Gastroesophageal sphincter (tissue), 4 donors: ENCODE measurements around the gene GNAI2. TPM values are rescaled to one million over a fixed set of nuclear protein-coding genes. Genes with fewer than 3 reads are reported as not detected.
"Not testable (repeated sequence)": the region's sequence is repeated elsewhere in the genome, so short reads cannot be mapped to it uniquely, and the experiment has no call there.

Source experiments
- ATAC-seq: fragments of 150-250 bp; one replicate; pipeline ENCODE4 v1.9.1; 2016; ENCODE audit warnings: mild to moderate bottlenecking, moderate library complexity
- H3K27ac ChIP-seq, 4 donors: fragments of 200-600 bp; sonication (generic) in 3 of 4; 1 replicate in 3 of 4; 2 replicates in 1 of 4; pipeline ENCODE4 v1.5.1; 2016 to 2019
- H3K27me3 ChIP-seq: fragments of 200-600 bp; sonication (generic); one replicate; pipeline ENCODE4 v1.5.1; 2019
- H3K36me3 ChIP-seq, 2 donors: fragments of 200-600 bp; sonication (generic); one replicate each; pipeline ENCODE4 v1.5.1; 2019; ENCODE audit warnings: control low read depth in 1 of 2
- H3K4me1 ChIP-seq, 3 donors: fragments of 200-600 bp; sonication (generic); 1 replicate in 2 of 3; 2 replicates in 1 of 3; pipeline ENCODE4 v1.5.1; 2016 to 2019; ENCODE audit warnings: control low read depth in 2 of 3
- H3K4me3 ChIP-seq, 2 donors: fragments of 200-600 bp; sonication (generic); one replicate each; pipeline ENCODE4 v1.5.1; 2019; ENCODE audit warnings: mild to moderate bottlenecking in 1 of 2, moderate library complexity in 1 of 2
- H3K9me3 ChIP-seq, 3 donors: fragments of 200-600 bp; sonication (generic); one replicate each; pipeline ENCODE4 v1.5.1; 2017 to 2019; ENCODE audit warnings: control low read depth in 2 of 3
- EP300 ChIP-seq: sonication (generic); formaldehyde crosslinking; IDR thresholded peaks from one replicate; pipeline ENCODE4 v1.6.1; 2017; ENCODE audit warnings: antibody characterized with exemption, mild to moderate bottlenecking
- POLR2A ChIP-seq, 2 donors: fragments of 450-650 bp; IDR thresholded peaks; one replicate each; pipeline ENCODE4 v1.6.1; 2017; ENCODE audit warnings: antibody characterized with exemption in 2 of 2, mild to moderate bottlenecking in 2 of 2, moderate library complexity in 1 of 2
- POLR2AphosphoS5 ChIP-seq: sonication (generic); formaldehyde crosslinking; IDR thresholded peaks from one replicate; pipeline ENCODE4 v1.6.1; 2017; ENCODE audit warnings: antibody characterized with exemption
- WGBS, 2 donors: methylation state at CpG; one replicate each; pipeline ENCODE4 v1.1.5; 2018; ENCODE audit warnings: low coverage in 1 of 2; 5-methylcytosine and 5-hydroxymethylcytosine counted together
- total RNA-seq, 4 donors: library from RNA; depleted of rRNA; stranded (reverse); fragments of >200 nt; gene quantifications; one replicate each; pipeline ENCODE4 v1.1.0, GENCODE V29; 2016
- TF ChIP-seq, protein P1 (sequence below), 4 experiments: fragments of 200-600 bp in 2 of 4; fragments of 450-650 bp in 2 of 4; sonication (generic) in 1 of 4; IDR thresholded peaks; one replicate each; pipeline ENCODE4 v1.5.1; 2017 to 2019; ENCODE audit warnings: antibody characterized with exemption in 4 of 4, mild to moderate bottlenecking in 2 of 4, moderate library complexity in 2 of 4

GNAI2 gene
- total RNA-seq, 4 donors from 2014 or later, result 172 to 262 (median 222) TPM

DNA sequence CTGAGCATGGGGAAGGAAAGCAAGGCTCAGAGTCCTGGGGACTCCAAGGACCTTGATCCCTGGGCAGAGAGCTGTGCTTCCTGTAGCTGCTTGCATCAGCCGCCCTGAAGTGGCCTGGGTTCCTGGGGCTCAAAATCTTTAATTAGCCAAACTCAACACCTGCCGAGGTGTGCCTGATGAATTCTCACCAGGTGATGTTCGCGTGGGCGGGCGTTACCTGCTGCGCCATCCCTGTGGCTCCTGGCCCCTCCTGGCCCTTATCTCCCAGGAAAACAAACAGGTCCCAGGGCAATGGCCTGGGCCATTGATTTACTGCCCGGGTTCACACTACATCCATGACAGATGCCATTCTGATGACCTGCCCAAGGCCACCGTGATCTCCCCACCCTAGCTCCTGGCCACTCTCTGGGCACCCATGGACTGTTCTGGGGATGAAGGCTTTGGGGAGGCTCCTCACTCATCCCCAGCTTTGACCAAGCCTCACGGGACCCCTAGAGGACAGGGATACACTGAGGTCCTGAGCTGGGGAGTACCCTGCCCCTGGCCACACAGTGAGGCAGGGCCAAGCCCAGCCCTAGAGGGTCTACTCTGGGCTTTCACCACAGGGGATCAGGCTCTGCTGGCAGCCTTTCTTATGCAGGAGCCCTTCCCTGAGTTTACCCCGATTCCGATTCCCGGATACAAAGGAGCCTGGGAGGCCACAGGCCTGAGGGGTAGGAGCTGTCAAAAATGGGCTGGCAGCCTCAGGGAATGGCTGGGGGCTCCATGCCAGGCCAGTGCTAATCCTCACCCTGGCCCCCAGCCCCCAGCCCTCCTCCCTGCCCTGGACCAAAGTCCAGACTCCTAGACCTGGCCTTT, 25.3 kb upstream of the GNAI2 start:
- H3K27me3 ChIP-seq, result peaks cover 15% of the 10 kb centered on the region
- H3K36me3 ChIP-seq, result no peaks in the 10 kb centered on the region
- ATAC-seq, result no peak
- H3K4me3 ChIP-seq, result no peak overlapping the region
- TF ChIP-seq, protein P1, sequence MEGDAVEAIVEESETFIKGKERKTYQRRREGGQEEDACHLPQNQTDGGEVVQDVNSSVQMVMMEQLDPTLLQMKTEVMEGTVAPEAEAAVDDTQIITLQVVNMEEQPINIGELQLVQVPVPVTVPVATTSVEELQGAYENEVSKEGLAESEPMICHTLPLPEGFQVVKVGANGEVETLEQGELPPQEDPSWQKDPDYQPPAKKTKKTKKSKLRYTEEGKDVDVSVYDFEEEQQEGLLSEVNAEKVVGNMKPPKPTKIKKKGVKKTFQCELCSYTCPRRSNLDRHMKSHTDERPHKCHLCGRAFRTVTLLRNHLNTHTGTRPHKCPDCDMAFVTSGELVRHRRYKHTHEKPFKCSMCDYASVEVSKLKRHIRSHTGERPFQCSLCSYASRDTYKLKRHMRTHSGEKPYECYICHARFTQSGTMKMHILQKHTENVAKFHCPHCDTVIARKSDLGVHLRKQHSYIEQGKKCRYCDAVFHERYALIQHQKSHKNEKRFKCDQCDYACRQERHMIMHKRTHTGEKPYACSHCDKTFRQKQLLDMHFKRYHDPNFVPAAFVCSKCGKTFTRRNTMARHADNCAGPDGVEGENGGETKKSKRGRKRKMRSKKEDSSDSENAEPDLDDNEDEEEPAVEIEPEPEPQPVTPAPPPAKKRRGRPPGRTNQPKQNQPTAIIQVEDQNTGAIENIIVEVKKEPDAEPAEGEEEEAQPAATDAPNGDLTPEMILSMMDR (IDR thresholded peaks at IDR 0.05), result no peak
- TF ChIP-seq POLR2A (IDR thresholded peaks at IDR 0.05) (no peak), POLR2AphosphoS5 (no peak), EP300 (no peak)
- H3K4me1 ChIP-seq, result peaks cover 0 to 4% (median under 1%) of the 10 kb centered on the region in 3 donors
- no peaks in the 10 kb centered on the region for H3K9me3 ChIP-seq
- no peak overlapping the region for H3K27ac ChIP-seq
- 80% methylated on average over 2 of the region's 13 CpGs; no CpG with 5 or more reads in 1 of the 2 donors for WGBS, 2 donors

DNA sequence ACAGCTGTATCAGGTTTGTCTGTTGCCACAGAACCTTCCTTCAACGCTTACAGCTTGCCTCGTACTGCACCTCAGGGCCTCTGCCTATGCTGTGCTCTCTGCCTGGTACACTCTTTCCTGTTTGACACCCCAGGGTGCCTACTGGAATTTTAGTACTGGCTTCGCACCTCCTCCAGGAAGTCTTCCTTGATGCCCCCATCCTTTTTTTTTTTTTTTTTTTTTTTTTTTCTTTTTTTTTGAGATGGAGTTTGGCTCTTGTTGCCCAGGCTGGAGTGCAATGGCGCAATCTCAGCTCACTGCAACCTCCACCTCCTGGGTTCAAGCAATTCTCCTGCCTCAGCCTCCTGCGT, 24.7 kb upstream of the GNAI2 start:
- H3K27ac ChIP-seq, H3K4me3 ChIP-seq, H3K4me1 ChIP-seq, ATAC-seq, H3K27me3 ChIP-seq, H3K36me3 ChIP-seq, H3K9me3 ChIP-seq: not testable (repeated sequence)
- WGBS, 2 donors, result 98 to 100% methylated on average over 2 to 5 of the region's 5 CpGs

- H3K4me1 ChIP-seq, result no peaks in the 10 kb centered on the region
- H3K4me3 ChIP-seq, result no peak overlapping the region
- TF ChIP-seq POLR2A (IDR thresholded peaks at IDR 0.05) (no peak), EP300 (no peak), POLR2AphosphoS5 (no peak)
- TF ChIP-seq, protein P1 (IDR thresholded peaks at IDR 0.05), result no peak
- H3K27ac ChIP-seq, result no peak overlapping the region
- ATAC-seq, result no peak
- H3K36me3 ChIP-seq, result no peaks in the 10 kb centered on the region
- WGBS, 2 donors, result no CpG with 5 or more reads among the region's 2 CpGs
- H3K9me3 ChIP-seq, result no peaks in the 10 kb centered on the region
- H3K27me3 ChIP-seq, result peaks cover 3% of the 10 kb centered on the region
Measured at GRCh38 chr3:50211930-50212329, 24.1 kb upstream of the GNAI2 start.

DNA sequence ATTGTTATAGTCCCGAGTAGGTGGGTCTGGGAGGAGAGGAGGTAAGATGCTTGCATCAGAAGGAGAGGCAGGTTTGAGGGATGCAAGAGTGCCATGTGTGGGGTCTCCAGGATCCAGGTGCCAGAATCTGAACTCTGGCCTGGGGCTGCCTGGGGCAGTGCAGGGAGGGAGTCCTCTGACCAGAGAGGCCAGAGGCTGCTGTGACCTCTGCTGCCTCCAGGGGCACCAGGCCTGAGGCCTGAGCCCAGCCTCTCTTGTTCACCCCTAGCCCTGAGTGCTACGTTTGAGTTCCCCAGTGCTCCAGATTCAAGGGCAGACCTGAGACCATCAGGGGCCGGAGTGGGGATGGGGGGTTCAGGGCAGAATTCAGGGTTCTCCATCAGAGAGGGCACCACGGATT, 23.5 kb upstream of the GNAI2 start:
- no peaks in the 10 kb centered on the region for H3K4me1 ChIP-seq
- 90 to 100% methylated on average over 1 of the region's 4 CpGs for WGBS, 2 donors
- no peak overlapping the region for H3K27ac ChIP-seq
- no peak for ATAC-seq
- TF ChIP-seq POLR2AphosphoS5 (no peak), POLR2A (IDR thresholded peaks at IDR 0.05) (no peak), EP300 (no peak)
- TF ChIP-seq, protein P1 (IDR thresholded peaks at IDR 0.05), result no peak
- H3K36me3 ChIP-seq, result no peaks in the 10 kb centered on the region
- no peaks in the 10 kb centered on the region for H3K9me3 ChIP-seq
- no peaks in the 10 kb centered on the region for H3K27me3 ChIP-seq
- H3K4me3 ChIP-seq, result no peak overlapping the region

GRCh38 chr3:50212971-50213370, 23.0 kb upstream of the GNAI2 start:
- H3K4me1 ChIP-seq, result no peaks in the 10 kb centered on the region
- H3K27ac ChIP-seq, result no peak overlapping the region
- ATAC-seq, result no peak
- WGBS, 2 donors, result 100% methylated on average over 1 of the region's 3 CpGs; no CpG with 5 or more reads in 1 of the 2 donors
- H3K4me3 ChIP-seq, result no peak overlapping the region
- H3K36me3 ChIP-seq, result no peaks in the 10 kb centered on the region
- no peaks in the 10 kb centered on the region for H3K9me3 ChIP-seq
- H3K27me3 ChIP-seq, result no peaks in the 10 kb centered on the region
- TF ChIP-seq POLR2AphosphoS5, result no peak
- TF ChIP-seq, protein P1 (IDR thresholded peaks at IDR 0.05), result no peak
- no peak for TF ChIP-seq POLR2A (IDR thresholded peaks at IDR 0.05)
- TF ChIP-seq EP300, result no peak
